HCT116 (cell line): ENCODE data around the gene FOXK2. TPM values are rescaled to one million over a fixed set of nuclear protein-coding genes. Genes with fewer than 3 reads are reported as not detected.

Experiments
- ATAC-seq: fragments of 200-7000 bp; cut with Tn5 transposase; 2 replicates; pipeline ENCODE4 v1.9.1; 2020; ENCODE audit warnings: mild to moderate bottlenecking, moderate library complexity
- BruUV-seq: library from RNA; stranded (reverse); fragments of 400-500 nt; replicated peaks from 2 replicates; lab custom pipeline; 2021; lab: Mats Ljungman, UMichigan
- CTCF ChIA-PET: fragments of 300-600 bp; sonication (Branson Sonifier 250); formaldehyde crosslinking; loops from one replicate; lab custom pipeline; 2021; ENCODE audit warnings: antibody characterized with exemption; lab: Charles Lee
- POLR2A ChIA-PET: fragments of 300-600, 350-600 bp; sonication (Branson Sonifier 250); formaldehyde crosslinking; loops from one replicate; lab custom pipeline; 2021; ENCODE audit warnings: antibody characterized with exemption; lab: Charles Lee
- RAD21 ChIA-PET, 2 experiments: fragments of 300-600 bp; sonication (Branson Sonifier 250); formaldehyde crosslinking; loops; one replicate each; lab custom pipeline; 2023; ENCODE audit warnings: low total read pairs in 2 of 2; ENCODE audit not compliant: uncharacterized antibody in 2 of 2, unreplicated experiment in 2 of 2, low non-redundant PET in 1 of 2; lab: Charles Lee
- DNase-seq: peaks from one replicate; pipeline ENCODE4 v3.0.0-alpha.2; 2010; ENCODE audit warnings: low read depth, low spot score
- H2AFZ ChIP-seq: fragments of 200-600 bp; shearing (Covaris generic), sonication (generic); 2 replicates; pipeline ENCODE4 v1.6.1; 2017; ENCODE audit warnings: low read depth, mixed run types, mixed read lengths, antibody characterized with exemption, low read length; ENCODE audit not compliant: poor library complexity, severe bottlenecking
- H3K27ac ChIP-seq: 2 replicates; pipeline ENCODE4 v1.5.1; 2012; ENCODE audit warnings: low read depth, low read length
- H3K27me3 ChIP-seq: fragments of 200-600 bp; sonication (generic); 2 replicates; pipeline ENCODE4 v1.6.1; 2016; ENCODE audit warnings: mixed run types, low read length, mixed read lengths; ENCODE audit not compliant: insufficient read depth
- H3K36me3 ChIP-seq, 2 experiments: fragments of 200-500 bp in 1 of 2; fragments of 200-600 bp in 1 of 2; sonication (Bioruptor generic) in 1 of 2; sonication (generic) in 1 of 2; 2 replicates each; pipeline versions ENCODE4 v1.5.1 to v1.6.1; 2014 to 2016; ENCODE audit warnings: low read length in 2 of 2, inconsistent platforms in 1 of 2, mixed read lengths in 1 of 2, mixed run types in 1 of 2; ENCODE audit not compliant: insufficient read depth in 2 of 2, control insufficient read depth in 1 of 2
- H3K4me1 ChIP-seq, 2 experiments: fragments of 200-600 bp in 1 of 2; sonication (generic) in 1 of 2; 2 replicates each; pipeline versions ENCODE4 v1.5.1 to v1.6.1; 2012 to 2017; ENCODE audit warnings: low read length in 2 of 2, inconsistent platforms in 1 of 2, mild to moderate bottlenecking in 1 of 2, mixed read lengths in 1 of 2, mixed run types in 1 of 2, moderate library complexity in 1 of 2; ENCODE audit not compliant: insufficient read depth in 2 of 2, control insufficient read depth in 1 of 2
- H3K4me2 ChIP-seq: fragments of 200-600 bp; sonication (generic); 2 replicates; pipeline ENCODE4 v1.6.1; 2017; ENCODE audit warnings: mixed run types, low read length, mixed read lengths
- H3K4me3 ChIP-seq, 2 experiments: fragments of 200-600 bp in 1 of 2; sonication (generic) in 1 of 2; replicated peaks in 1 of 2; 2 replicates each; pipeline ENCODE4 v1.5.1; 2011 to 2016; ENCODE audit warnings: low read length in 2 of 2, control low read depth in 1 of 2, low read depth in 1 of 2, mild to moderate bottlenecking in 1 of 2, mixed read lengths in 1 of 2, mixed run types in 1 of 2
- H3K79me2 ChIP-seq: fragments of 200-600 bp; sonication (generic); 2 replicates; pipeline ENCODE4 v1.6.1; 2017; ENCODE audit warnings: mild to moderate bottlenecking, mixed run types, low read length, moderate library complexity, mixed read lengths; ENCODE audit not compliant: insufficient read depth
- H3K9ac ChIP-seq: fragments of 200-600 bp; sonication (generic); 2 replicates; pipeline ENCODE4 v1.6.1; 2016; ENCODE audit warnings: low read length, mixed read lengths
- H3K9me2 ChIP-seq: fragments of 200-600 bp; sonication (generic), shearing (Covaris generic); 2 replicates; pipeline ENCODE4 v1.6.1; 2017; ENCODE audit warnings: mixed run types, mild to moderate bottlenecking, moderate library complexity; ENCODE audit not compliant: insufficient read depth
- H3K9me3 ChIP-seq, 2 experiments: fragments of 200-500 bp in 1 of 2; fragments of 200-600 bp in 1 of 2; sonication (Bioruptor generic) in 1 of 2; sonication (generic) in 1 of 2; 2 replicates each; pipeline ENCODE4 v1.6.1; 2014 to 2017; ENCODE audit warnings: low read length in 2 of 2, mixed read lengths in 2 of 2, inconsistent platforms in 1 of 2, low read depth in 1 of 2, mild to moderate bottlenecking in 1 of 2, mixed run types in 1 of 2, moderate library complexity in 1 of 2; ENCODE audit not compliant: control insufficient read depth in 1 of 2, insufficient read depth in 1 of 2
- H4K20me1 ChIP-seq: fragments of 200-600 bp; sonication (generic), shearing (Covaris generic); 2 replicates; pipeline ENCODE4 v1.6.1; 2017; ENCODE audit warnings: mixed run types, mild to moderate bottlenecking, moderate library complexity; ENCODE audit not compliant: insufficient read depth
- CBX3 ChIP-seq: IDR thresholded peaks from 2 replicates; pipeline ENCODE4 v1.6.1; 2012; ENCODE audit warnings: low read depth
- EGR1 ChIP-seq: IDR thresholded peaks from 2 replicates; pipeline ENCODE4 v1.6.1; 2012; ENCODE audit warnings: low read depth
- ELF1 ChIP-seq: IDR thresholded peaks from 2 replicates; pipeline ENCODE4 v1.6.1; 2012; ENCODE audit warnings: low read depth, borderline replicate concordance
- EZH2 ChIP-seq: fragments of 200-600 bp; sonication (generic); IDR thresholded peaks from 2 replicates; pipeline ENCODE4 v1.6.1; 2017; ENCODE audit warnings: antibody characterized with exemption, mixed run types
- POLR2A ChIP-seq: IDR thresholded peaks from 2 replicates; pipeline ENCODE4 v1.7.0; 2011; ENCODE audit warnings: borderline replicate concordance; ENCODE audit not compliant: insufficient read depth, insufficient read length; ENCODE audit errors: extremely low read depth
- RAD21 ChIP-seq: IDR thresholded peaks from 2 replicates; pipeline ENCODE4 v1.6.1; 2012; ENCODE audit warnings: low read depth, mild to moderate bottlenecking
- SIN3A ChIP-seq: IDR thresholded peaks from 2 replicates; pipeline ENCODE4 v1.6.1; 2012; ENCODE audit warnings: low read depth
- SRF ChIP-seq: IDR thresholded peaks from 2 replicates; pipeline ENCODE4 v1.6.1; 2012; ENCODE audit warnings: low read depth
- TCF7L2 ChIP-seq: IDR thresholded peaks from 2 replicates; pipeline ENCODE4 v1.7.0; 2011; ENCODE audit warnings: borderline replicate concordance, inconsistent platforms; ENCODE audit not compliant: insufficient read depth, insufficient read length; ENCODE audit errors: extremely low read depth
- ZFX ChIP-seq: fragments of 450-650 bp; IDR thresholded peaks from 2 replicates; pipeline ENCODE4 v1.6.1; 2017
- intact Hi-C: fragments of 100-400 bp; cut with micrococcal nuclease; formaldehyde crosslinking; loops from 2 replicates; pipeline ENCODE4 v1.10.0; 2022
- total RNA-seq: library from RNA; stranded (reverse); gene quantifications from one replicate; pipeline ENCODE4 v1.2.1, GENCODE V29; 2021; ENCODE audit not compliant: unreplicated experiment
- TF ChIP-seq, protein P1 (sequence below), 3 experiments: fragments of 200-600 bp in 1 of 3; sonication (generic) in 1 of 3; IDR thresholded peaks in 2 of 3; conservative IDR thresholded peaks in 1 of 3; 2 replicates each; pipeline ENCODE4 v1.5.1; 2012 to 2017; ENCODE audit warnings: low read depth in 2 of 3, low read length in 2 of 3, antibody characterized with exemption in 1 of 3, borderline replicate concordance in 1 of 3, control low read depth in 1 of 3, mild to moderate bottlenecking in 1 of 3, mixed read lengths in 1 of 3, mixed run types in 1 of 3, moderate library complexity in 1 of 3; ENCODE audit not compliant: insufficient read depth in 1 of 3
- TF ChIP-seq, protein P2 (sequence below): IDR thresholded peaks from 2 replicates; pipeline ENCODE4 v1.6.1; 2012; ENCODE audit warnings: low read depth

The FOXK2 gene
- total RNA-seq, 1 experiment from 2014 or later = 122 TPM

DNA sequence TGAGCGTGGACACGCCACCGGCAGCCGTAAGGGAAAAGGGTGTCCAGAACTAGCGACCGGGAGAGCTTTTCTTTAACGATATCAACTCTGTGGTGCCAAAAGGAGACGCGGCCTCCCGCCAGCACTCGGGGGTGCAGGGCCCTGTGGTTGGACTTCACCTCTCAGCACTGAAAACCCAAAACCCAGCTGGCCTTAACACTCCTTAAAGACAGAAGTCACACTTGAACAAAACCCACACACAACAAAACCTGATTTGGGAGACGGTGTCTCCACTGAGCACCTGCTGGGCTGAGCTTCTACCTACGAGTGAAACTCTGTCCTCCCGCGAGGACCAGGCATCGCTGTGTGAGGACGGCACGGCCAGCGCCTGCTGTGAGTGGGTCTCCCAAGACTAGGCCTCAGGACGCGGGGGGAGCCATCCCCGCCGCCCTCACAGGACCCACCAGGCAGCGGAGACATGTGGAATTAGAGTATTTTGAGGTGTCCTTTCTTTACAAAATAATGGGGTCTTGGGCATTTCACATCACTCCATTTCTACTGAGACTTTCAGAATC lies 82.0 kb downstream of the FOXK2 start:
- Histone ChIP-seq H3K27ac (no peak overlapping the region; the same call in 1 of the 2 replicates), H4K20me1 (no peaks in the 10 kb centered on the region), H2AFZ (no peak overlapping the region), H3K9ac (no peak overlapping the region), H3K4me1 (no peaks in the 10 kb centered on the region), H3K27me3 (no peaks in the 10 kb centered on the region), H3K4me2 (no peak overlapping the region), H3K79me2 (peaks cover 53% of the 10 kb centered on the region), H3K4me3 (no peak overlapping the region), H3K36me3 (peaks cover 59 to 84% of the 10 kb centered on the region in 2 experiments), H3K9me2 (no peaks in the 10 kb centered on the region), H3K9me3 (no peaks in the 10 kb centered on the region)
- DNase-seq (no peak), ATAC-seq (no peak)
- intact Hi-C loops = no loop called here
- POLR2A ChIA-PET = no interaction called here
- TSS peak; percentile 45 for BruUV-seq
- CTCF ChIA-PET = no interaction called here
- RAD21 ChIA-PET = no interaction called here
- TF ChIP-seq TCF7L2 (no peak), POLR2A (no peak), RAD21 (no peak), CBX3 (no peak), SRF (no peak), ELF1 (no peak), SIN3A (no peak), EZH2 (no peak), ZFX (no peak), EGR1 (no peak)
- TF ChIP-seq, protein P1, sequence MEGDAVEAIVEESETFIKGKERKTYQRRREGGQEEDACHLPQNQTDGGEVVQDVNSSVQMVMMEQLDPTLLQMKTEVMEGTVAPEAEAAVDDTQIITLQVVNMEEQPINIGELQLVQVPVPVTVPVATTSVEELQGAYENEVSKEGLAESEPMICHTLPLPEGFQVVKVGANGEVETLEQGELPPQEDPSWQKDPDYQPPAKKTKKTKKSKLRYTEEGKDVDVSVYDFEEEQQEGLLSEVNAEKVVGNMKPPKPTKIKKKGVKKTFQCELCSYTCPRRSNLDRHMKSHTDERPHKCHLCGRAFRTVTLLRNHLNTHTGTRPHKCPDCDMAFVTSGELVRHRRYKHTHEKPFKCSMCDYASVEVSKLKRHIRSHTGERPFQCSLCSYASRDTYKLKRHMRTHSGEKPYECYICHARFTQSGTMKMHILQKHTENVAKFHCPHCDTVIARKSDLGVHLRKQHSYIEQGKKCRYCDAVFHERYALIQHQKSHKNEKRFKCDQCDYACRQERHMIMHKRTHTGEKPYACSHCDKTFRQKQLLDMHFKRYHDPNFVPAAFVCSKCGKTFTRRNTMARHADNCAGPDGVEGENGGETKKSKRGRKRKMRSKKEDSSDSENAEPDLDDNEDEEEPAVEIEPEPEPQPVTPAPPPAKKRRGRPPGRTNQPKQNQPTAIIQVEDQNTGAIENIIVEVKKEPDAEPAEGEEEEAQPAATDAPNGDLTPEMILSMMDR (IDR thresholded peaks at IDR 0.05 in 2 of 3, conservative IDR thresholded peaks at IDR 0.05 in 1 of 3; ENCODE audit: borderline replicate concordance in 1 of 3, insufficient read depth in 1 of 3, low read depth in 2 of 3, low read length in 2 of 3) = no peak
- TF ChIP-seq, protein P2, sequence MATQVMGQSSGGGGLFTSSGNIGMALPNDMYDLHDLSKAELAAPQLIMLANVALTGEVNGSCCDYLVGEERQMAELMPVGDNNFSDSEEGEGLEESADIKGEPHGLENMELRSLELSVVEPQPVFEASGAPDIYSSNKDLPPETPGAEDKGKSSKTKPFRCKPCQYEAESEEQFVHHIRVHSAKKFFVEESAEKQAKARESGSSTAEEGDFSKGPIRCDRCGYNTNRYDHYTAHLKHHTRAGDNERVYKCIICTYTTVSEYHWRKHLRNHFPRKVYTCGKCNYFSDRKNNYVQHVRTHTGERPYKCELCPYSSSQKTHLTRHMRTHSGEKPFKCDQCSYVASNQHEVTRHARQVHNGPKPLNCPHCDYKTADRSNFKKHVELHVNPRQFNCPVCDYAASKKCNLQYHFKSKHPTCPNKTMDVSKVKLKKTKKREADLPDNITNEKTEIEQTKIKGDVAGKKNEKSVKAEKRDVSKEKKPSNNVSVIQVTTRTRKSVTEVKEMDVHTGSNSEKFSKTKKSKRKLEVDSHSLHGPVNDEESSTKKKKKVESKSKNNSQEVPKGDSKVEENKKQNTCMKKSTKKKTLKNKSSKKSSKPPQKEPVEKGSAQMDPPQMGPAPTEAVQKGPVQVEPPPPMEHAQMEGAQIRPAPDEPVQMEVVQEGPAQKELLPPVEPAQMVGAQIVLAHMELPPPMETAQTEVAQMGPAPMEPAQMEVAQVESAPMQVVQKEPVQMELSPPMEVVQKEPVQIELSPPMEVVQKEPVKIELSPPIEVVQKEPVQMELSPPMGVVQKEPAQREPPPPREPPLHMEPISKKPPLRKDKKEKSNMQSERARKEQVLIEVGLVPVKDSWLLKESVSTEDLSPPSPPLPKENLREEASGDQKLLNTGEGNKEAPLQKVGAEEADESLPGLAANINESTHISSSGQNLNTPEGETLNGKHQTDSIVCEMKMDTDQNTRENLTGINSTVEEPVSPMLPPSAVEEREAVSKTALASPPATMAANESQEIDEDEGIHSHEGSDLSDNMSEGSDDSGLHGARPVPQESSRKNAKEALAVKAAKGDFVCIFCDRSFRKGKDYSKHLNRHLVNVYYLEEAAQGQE = no peak
